DMS 273 (cell line): ENCODE measurements around the gene LYZL1.
"Not testable (repeated sequence)": the region's sequence is repeated elsewhere in the genome, so short reads cannot be mapped to it uniquely, and the experiment has no call there.

Experiments used
- DNase-seq: peaks from one replicate; lab custom pipeline; 2025; ENCODE audit not compliant: unreplicated experiment; lab: John Stamatoyannopoulos, UW

LYZL1 gene

DNA sequence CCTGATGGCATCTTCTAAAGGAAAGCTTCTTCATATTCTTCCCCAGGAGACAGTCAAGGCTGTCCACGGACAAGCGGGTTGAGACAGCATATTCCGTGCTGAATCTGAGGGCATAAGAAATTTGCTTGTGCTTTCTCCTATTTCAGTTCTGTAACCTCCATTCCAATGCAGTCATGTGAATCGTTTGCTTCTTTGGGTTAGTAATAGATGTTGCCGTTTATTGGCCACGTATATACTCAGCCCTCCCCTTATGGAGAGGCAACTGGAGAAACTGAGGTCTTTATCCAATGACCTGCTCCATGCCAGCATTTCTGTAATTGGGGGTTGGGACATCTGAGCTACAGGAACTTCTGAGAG lies 38.9 kb downstream of the LYZL1 start:
- no peak for DNase-seq

GRCh38 chr10:29328983-29329382 lies 40.1 kb downstream of the LYZL1 start:
- no peak for DNase-seq

- no peak for DNase-seq
Observed at GRCh38 chr10:29329420-29329819, 40.5 kb downstream of the LYZL1 start.

- no peak for DNase-seq
Observed at GRCh38 chr10:29332061-29332760, 43.3 kb downstream of the LYZL1 start.

DNA sequence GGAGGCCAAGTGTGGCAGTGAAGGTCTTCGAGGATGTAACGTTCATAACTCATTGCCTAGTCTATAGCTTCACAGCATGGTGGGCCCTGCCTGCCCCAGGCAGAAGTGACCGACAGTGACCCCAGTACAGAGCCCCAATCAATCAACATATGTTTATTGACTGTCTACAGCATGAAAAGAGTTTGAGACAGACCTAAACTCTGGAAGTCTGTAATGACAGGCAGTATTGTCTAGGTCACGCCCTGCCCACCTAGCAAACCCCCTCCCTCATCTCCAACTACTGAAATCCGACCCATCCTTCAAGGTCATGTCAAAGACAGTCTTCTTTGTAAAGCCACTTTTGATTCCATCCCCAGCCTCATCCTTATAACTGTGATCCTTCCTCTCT lies 43.9 kb downstream of the LYZL1 start:
- no peak for DNase-seq

DNA sequence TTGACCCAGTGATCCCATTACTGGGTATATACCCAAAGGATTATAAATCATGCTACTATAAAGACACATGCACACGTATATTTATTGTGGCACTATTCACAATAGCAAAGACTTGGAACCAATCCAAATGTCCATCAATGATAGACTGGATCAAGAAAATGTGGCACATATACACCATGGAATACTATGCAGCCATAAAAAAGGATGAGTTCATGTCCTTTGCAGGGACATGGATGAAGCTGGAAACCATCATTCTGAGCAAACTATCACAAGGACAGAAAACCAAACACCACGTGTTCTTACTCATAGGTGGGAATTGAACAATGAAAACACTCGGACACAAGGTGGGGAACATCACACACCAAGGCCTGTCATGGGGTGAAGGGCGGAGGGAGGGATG lies 48.7 kb downstream of the LYZL1 start:
- not testable (repeated sequence) for DNase-seq

GRCh38 chr10:29343607-29344038 lies 54.8 kb downstream of the LYZL1 start:
- DNase-seq, result no peak

DNA sequence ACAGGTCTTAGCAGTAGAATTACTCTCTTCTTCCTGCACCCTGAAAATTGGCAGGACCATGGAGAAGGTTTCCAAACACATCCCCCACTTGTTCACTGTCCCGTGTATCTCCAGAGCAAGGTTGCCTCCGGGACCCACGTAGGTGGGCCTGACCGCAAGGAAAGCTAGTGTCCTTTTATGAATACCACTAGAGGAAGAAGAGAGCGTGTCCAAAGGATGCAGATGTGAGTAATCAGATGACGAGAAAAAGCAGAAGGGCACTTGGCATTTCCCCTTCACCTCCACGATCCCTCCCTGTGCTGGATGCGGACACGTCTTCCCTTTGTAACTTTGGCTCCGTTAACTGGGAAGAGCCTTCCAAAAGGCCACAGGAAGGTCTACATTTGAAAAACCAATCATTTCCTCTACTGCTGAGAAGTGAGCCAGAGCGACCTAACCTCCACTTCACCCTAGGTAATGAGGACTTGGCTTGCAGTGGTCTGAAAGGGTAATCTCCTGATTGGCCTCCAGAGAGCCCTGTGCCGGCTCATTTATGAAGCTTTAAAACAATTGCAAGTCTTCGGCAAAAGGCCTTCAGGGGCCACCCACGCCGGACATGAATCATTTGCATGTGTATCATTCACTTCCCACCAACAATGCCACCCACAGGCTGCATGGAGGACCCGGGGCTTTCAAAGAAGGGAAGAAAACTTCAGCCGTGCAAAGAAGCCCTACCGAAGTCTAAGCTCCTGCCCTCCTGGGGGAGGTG lies 55.4 kb downstream of the LYZL1 start:
- no peak for DNase-seq

DNA sequence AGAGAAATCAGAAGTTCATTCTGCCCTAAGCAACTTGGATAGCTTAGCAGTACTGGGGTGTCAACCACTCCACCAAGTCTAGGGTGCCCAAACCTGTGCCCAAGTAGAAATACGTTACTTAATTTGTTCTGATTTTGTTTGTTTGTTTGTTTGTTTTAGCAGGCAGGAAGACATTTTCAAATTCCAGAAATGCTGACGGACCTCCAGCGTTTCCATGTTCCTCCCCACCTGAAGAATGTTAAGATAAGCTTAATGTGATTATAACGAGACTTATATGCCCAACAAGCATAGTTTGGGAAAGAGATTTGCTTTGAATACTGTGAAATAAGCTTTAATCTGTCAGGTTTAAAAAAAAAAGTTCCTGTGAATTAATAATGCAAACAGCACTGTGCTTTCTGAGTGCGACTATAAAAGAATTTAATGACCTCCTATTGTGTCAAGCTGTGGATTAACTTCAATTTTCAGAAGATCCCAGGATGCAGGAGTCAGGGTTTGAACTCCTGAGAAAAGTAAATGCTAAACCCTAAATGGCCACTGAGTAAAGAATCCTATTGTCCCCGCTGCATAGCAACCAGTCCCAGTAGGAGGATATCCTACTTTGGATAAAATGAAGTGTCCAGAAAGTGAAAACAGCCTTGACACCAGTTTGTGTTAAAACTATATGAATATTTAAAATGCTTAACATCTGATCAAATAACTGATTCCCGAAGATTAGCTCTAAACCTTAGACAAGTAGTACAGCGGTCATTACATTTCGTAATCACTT lies 56.5 kb downstream of the LYZL1 start:
- DNase-seq, result no peak

DNA sequence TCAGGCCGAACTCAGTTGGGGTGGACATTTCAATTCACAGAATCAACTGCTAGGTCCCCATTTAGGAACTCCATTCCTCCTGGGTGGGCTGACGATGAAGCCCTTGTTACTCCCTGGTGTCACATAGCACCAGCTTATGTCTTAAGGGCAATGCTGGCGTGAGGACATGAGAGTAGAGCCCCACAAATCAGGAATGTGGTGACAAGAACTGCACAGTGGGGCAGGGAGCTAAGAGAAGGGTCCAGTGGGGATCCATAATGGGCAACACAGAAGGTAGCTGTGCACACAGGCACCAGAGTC lies 57.0 kb downstream of the LYZL1 start:
- DNase-seq, result no peak

DNA sequence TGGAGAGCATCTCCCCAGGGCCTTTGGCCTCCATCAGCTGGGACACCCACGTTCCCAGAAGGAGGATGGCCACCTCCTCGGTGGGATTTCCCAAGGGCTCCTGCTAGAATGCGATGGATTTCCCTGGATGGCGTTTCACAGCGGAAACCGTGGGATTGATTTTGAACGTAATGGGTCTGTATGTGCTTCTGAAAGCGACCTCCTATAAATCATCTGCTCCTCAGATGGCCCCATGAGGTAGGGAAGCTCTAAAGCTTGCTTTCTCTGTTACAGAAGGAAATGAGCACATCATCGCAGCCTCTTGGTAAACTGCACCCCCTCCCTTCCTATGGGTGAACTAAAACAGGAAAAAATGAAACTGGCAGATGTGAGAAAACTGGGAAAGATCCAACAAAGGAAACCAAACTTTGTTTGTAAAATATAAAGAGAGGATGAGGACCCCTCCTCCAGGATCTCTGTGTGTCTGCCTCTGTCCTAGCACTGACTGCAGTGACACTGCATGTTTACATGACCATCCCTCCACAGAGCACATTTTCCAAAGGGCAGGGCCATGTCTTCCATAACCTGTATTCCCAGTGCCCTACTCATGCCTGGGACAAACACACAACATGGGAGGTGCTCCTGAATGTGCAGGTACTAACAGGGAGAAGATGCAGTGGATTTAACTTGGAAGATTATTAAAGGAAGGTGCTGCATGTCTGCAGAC lies 57.6 kb downstream of the LYZL1 start:
- DNase-seq, result no peak

- DNase-seq, result no peak
Observed at GRCh38 chr10:29348836-29349235, 60.0 kb downstream of the LYZL1 start.

GRCh38 chr10:29353305-29353704 lies 64.4 kb downstream of the LYZL1 start:
- no peak for DNase-seq

- DNase-seq, result no peak
Observed at GRCh38 chr10:29353887-29354561, 65.2 kb downstream of the LYZL1 start.

DNA sequence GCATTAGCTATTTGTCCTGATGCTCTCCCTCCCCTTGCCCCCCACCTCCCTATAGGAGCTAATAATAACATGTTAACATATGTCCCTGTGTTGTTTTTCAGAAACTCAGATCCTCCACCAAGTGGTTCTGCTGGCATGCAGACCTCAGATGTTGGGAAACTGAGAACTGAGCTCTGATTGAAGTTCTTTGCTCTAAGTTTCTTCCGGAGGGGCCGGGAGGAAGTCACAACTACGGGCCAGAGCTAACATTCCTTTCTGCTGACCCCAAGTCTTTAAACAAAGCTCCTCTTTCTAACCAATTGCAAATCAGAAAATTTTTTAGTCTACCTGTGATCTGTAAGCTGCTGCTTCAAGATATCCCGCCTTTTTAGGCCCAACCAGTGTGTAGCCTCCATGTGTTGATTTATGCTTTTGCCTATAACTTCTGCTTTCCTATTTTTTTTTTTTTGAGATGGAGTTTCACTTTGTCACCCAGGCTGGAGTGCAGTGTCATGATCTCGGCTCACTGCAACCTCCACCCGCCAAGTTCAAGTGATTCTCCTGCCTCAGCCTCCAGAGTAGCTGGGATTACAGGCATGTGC lies 66.6 kb downstream of the LYZL1 start:
- no peak for DNase-seq

- no peak for DNase-seq
Observed at GRCh38 chr10:29356931-29357330, 68.1 kb downstream of the LYZL1 start.

GRCh38 chr10:29358010-29358616 lies 69.2 kb downstream of the LYZL1 start:
- DNase-seq, result no peak

DNA sequence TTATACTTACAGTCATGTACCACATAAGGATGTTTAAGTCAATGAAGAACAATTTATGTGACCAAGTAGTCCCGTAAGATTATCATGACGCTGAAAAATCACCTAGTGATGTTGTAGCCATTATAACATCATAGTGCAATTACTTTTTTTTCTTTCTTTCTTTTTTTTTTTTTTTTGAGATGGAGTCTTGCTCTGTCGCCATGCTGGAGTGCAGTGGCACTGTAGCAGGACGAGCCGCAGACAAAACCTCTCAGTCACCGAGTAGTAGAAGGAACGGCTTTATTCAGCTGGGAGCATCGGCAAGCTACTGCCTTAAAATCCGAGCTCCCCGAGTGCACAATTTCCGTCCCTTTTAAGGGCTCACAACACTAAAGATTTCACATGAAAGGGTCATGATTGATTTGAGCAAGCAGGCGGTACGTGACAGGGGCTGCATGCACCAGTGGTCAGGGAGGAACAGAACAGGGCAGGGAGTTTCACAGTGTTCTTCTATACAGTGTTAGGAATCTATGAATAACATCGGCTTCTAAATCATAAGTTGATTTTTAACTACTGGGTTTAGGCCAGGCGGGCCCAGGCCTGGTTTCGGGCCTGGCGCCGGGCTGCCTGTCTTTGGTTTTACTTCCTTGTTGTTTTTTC lies 71.5 kb downstream of the LYZL1 start:
- not testable (repeated sequence) for DNase-seq
